ENCODE results near the gene ITGB5.

GRCh38 chr3:124792341-124793040 is 94.7 kb downstream of the ITGB5 start:
- no peak for TF ChIP-seq POLR2A (IDR thresholded peaks at IDR 0.05; ENCODE audit: low read length)
- TF ChIP-seq GATA1 (IDR thresholded peaks at IDR 0.05; ENCODE audit: low read depth, low read length) = no peak
